CD4-positive, alpha-beta T cell treated with Interleukin-10 for 1 hour (primary cell): Measurements from ENCODE around the gene ZNF146.
A peak's percentile ranks its signal among the peaks of the same experiment; 100 is the strongest.
"Not testable (repeated sequence)": the region's sequence is repeated elsewhere in the genome, so short reads cannot be mapped to it uniquely, and the experiment has no call there.

ENCODE experiments used
- DNase-seq: peaks from one replicate; pipeline ENCODE4 v3.0.0-alpha.2; 2020

The ZNF146 gene

DNA sequence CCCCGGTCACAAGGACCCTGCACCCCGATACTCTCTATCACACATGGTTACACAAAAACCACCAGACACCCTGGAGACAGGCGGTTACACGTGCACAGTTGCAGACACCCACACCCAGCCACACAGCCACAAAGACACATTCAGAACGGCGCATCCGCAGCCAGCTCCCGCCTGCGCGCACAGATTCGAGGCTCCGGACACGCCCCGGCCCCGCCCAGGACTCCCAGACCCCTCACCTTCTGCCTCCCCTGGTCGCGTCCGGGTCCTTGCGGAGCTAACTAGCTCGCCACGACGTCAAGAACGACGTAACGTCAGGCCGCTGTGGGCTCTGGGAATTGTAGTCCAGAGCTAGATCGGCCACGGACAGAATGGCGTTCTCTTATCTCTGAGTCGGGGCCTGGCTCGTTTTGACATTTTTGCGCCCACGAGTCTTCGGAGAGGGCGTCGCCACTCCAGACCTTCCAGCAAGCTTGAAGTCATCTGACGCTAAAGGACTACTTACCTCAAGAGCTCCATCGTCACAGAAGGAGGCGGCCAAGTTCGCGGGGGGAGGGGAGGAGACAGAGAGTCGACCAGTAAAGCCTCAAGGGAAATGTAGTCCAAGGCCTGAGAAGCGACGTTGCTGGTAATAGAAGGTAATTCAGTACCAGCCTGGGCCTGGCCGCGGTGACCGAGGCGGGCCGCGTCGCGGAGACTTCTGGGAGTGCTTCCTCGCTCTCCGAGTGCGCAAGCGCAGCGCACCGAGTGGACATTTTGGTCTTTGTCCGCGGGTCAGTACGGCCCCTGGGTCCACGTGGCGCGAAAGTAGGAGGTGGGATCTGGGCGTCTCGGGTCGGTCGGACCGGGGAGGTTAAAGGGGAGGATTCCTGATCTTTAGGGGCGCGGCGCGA, at the start of gene ZNF146, which contains the start of gene ZNF565:
Gene ZNF146 (plus strand): TSS at position 721 of the 890 bp plus-strand sequence. CDS start 21,335 bp downstream, outside the sequence.
Gene ZNF565 (minus strand): TSS at position 280 of the 890 bp plus-strand sequence. CDS start 12,680 bp downstream, outside the sequence.
- peak; percentile 97 for DNase-seq

- DNase-seq: no peak
These were observed 45.7 kb upstream of the ZNF146 start for GRCh38 chr19:36169084-36169760.

DNA sequence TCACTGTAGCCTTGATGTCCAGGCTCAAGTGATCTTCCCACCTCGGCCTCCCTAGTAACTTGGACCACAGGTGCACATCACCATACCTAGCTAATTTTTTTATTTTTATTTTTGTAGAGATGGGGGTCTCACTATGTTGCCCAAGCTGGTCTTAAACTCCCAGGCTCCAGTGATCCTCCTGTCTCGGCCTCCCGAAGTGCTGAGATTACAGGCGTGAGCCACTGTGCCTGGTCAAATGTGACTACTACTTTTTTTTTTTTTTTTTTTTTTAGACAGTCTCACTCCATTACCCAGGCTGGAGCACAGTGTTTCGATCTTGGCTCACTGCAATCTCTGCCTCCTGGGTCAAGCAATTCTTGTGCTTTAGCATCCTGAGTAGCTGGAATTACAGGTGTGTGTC, 42.1 kb upstream of the ZNF146 start:
- no peak for DNase-seq

- not testable (repeated sequence) for DNase-seq
These were observed 41.1 kb upstream of the ZNF146 start for GRCh38 chr19:36173846-36174245.

DNA sequence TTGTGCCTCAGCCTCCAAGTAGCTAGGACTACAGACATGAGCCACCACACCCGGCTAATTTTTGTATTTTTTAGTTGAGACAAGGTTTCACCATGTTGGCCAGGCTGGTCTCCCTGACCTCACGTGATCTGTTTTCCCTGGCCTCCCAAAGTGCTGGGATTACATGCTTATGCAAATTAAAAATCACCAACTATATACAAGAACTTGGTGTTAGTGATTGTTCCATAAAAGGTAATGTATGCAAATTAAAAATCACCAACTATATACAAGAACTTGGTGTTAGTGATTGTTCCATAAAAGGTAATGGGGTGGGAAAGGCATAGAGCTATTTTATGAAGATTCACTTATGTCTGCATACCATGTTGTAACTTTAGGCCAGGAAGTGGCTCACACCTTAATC, 35.8 kb upstream of the ZNF146 start:
- DNase-seq: not testable (repeated sequence)

DNA sequence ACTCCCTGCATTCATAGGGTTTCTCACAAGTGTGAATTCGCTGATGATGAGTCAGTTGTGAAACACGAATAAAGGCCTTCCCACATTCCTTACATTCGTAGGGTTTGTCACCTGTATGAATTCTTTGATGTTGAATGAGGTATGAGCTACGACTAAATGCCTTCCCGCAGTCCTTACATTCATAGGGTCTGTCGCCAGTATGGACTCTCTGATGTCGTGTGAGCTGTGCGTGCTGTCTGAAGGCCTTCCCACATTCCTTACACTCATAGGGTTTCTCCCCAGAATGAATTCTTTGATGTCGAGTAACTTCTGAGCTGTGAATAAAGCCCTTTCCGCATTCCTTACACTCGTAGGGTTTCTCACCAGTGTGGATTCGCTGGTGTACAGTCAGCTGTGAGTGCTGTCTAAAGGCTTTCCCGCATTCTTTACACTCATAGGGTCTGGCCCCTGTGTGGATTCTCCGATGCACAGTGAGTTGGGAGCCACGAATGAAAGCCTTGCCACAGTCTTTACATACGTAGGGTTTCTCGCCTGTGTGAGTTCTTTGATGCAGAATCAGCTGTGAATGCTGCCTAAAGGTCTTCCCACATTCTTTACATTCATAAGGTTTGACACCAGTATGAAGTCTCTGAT, 32.2 kb upstream of the ZNF146 start:
- no peak for DNase-seq

GRCh38 chr19:36183245-36183628, 31.7 kb upstream of the ZNF146 start:
- DNase-seq: no peak

DNA sequence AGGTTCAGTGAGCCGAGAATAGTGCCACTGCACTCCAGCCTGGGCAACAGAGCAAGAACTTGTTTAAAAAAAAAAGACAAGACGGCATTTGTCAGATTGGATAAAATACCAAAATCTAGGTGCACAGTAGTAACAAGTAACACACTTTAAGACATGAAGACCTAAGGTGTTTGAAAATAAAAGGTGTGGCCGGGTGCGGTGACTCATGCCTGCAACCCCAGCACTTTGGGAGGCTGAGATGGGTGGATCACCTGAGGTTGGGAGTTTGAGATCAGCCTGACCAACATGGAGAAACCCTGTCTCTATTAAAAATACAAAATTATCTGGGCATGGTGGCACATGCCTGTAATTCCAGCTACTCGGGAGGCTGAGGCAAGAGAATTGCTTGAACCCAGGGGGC, 28.2 kb upstream of the ZNF146 start:
- not testable (repeated sequence) for DNase-seq

GRCh38 chr19:36196249-36196648, 18.7 kb upstream of the ZNF146 start:
- DNase-seq: no peak

- DNase-seq: no peak
These were observed 16.8 kb upstream of the ZNF146 start for GRCh38 chr19:36198119-36198518.

DNA sequence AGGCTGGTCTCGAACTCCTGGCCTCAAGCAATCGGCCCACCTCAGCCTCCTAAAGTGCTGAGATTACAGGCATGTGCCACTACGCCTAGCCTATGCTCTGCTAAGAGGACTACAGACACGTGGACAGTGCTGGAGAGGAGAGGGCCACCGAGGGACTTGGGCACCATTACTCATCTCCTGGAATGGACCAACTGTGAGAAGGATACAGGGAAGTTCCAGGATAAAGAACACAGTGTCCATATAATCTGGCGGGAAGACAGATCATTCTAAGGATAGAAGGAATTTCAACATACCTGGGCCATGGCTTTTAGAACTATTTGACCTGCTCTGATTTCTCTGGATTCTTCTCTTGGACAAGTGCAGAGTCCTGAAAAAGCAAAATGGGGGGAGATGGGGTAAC, 13.2 kb upstream of the ZNF146 start:
- DNase-seq: no peak

GRCh38 chr19:36203293-36203692, 11.6 kb upstream of the ZNF146 start:
- DNase-seq: no peak

- DNase-seq: no peak
These were observed 7.2 kb upstream of the ZNF146 start for GRCh38 chr19:36207605-36208252.

DNA sequence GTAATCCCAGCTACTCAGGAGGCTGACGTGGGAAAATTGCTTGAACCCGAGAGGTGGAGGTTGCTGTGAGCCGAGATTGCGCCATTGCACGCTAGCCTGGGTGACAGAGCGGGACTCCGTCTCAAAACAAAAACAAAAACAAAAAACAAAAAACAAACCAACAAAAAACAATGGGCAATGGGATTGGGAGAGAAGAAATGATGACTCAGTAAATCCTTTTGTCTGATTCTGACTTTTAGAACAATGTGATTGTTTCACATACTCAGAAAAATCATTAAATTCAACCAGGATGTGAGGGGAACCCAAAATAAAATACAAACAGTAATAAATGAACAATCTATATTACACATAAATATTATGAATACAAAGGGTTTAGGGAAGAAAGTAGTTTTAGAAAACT, 5.5 kb upstream of the ZNF146 start:
- DNase-seq: no peak

- no peak for DNase-seq
These were observed 4.4 kb upstream of the ZNF146 start for GRCh38 chr19:36210497-36210896.

DNA sequence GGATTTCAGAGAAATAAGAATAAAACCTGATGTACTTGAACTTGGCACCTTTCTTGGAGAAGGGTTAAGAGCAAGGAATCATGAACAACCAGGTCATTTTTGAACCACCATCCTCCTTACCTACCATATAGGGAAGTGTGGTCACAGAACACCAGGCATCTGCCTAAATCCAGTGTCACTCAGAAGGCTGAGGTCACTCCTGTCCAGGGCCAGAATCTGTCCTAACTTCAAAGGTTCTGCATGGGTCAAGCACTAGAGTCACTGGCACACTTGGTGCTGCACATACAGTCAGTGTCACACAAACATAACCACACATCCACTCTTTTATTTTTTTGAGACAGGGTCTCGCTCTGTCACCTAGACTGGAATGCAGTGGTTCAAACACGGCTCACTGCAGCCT, 2.0 kb upstream of the ZNF146 start:
- DNase-seq: no peak

DNA sequence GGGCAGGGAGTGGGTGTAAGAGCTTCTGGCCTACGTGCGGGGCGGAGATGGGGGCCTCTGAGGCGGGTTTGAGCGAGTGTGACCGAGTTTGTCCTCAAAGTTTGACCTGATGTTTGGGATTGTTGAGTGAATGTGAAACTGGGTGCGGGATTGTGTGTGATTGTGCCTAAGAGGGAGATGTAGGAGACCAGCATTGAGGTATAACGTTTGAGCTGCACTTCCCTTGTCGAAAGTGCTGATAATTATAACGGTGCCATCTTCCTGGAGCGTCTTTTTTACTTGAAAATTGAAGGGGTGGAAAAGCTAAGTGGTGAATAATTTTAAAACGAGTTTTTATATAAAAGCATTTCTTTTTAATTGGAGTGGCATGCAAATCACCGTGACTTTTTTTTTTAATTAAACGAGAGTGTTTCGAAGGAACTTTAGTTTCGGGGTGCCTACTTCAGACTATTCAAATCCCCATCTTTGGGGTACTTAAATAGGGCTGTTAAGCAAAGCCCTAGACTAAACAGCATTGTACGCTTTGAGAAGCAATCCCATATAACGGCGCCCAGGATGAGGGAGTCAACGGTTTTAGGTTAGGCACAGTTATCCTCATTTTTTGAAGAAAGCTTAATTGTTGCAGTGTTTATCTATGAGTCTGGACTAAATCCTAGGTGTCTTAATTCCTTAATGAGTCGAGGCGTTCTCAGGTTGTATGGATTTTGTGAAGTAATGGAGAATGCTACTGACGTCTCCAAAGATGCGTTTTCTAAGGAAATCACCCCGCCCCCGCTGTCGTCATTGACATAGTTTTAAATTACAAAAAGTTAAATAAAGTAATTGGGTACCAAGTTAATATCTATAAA, 594 bp downstream of the ZNF146 start:
- no peak for DNase-seq

- no peak for DNase-seq
These were observed 6.6 kb downstream of the ZNF146 start for GRCh38 chr19:36221474-36221873.

- DNase-seq: no peak
These were observed 7.6 kb downstream of the ZNF146 start for GRCh38 chr19:36222503-36222902.

GRCh38 chr19:36225219-36225892, 10.4 kb downstream of the ZNF146 start:
- DNase-seq: no peak

DNA sequence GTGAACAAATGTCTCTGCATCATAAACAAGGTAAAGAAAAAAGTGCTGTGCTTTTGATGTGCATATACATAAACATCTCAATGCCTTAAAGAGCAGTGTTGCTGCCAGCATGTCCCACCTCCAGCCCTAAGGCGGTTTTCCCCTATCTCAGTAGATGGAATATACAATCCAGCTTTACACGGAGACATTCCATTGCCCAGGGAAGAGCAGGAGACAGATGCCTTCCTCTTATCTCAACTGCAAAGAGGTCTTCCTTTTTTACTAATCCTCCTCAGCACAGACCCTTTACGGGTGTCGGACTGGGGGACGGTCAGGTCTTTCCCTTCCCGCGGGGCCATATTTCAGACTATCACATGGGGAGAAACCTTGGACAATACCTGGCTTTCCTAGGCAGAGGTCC, 18.7 kb downstream of the ZNF146 start:
- not testable (repeated sequence) for DNase-seq
